ENCODE data around the gene ZBTB20.

DNA sequence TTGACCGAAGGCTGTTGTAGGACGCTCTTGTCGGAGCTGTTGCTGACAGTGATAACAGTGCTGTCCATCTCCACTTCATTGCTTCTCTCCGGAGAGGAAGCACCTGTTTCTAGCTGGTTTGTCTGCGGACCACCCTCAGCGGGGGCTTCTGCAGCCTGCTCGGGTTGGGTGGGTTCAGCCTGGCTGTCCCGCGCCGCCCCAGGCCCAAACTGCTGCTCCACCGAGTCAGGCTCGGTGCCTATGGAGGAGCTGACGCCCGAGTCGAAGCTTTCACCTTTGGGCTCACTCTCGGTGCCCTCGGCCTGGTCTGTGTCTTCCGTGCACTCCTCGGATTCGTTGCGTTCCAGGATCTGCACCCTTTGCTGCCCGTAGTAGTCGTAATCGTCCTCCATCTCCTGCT, 796.4 kb downstream of the ZBTB20 start:
- TF ChIP-seq CTCF (IDR thresholded peaks at IDR 0.05; ENCODE audit: insufficient read depth, low read length) (no peak), GABPA (IDR thresholded peaks at IDR 0.05; ENCODE audit: low read depth) (no peak), POLR2AphosphoS5 (IDR thresholded peaks at IDR 0.05; ENCODE audit: low read depth) (no peak)
- TF ChIP-seq, protein P1, sequence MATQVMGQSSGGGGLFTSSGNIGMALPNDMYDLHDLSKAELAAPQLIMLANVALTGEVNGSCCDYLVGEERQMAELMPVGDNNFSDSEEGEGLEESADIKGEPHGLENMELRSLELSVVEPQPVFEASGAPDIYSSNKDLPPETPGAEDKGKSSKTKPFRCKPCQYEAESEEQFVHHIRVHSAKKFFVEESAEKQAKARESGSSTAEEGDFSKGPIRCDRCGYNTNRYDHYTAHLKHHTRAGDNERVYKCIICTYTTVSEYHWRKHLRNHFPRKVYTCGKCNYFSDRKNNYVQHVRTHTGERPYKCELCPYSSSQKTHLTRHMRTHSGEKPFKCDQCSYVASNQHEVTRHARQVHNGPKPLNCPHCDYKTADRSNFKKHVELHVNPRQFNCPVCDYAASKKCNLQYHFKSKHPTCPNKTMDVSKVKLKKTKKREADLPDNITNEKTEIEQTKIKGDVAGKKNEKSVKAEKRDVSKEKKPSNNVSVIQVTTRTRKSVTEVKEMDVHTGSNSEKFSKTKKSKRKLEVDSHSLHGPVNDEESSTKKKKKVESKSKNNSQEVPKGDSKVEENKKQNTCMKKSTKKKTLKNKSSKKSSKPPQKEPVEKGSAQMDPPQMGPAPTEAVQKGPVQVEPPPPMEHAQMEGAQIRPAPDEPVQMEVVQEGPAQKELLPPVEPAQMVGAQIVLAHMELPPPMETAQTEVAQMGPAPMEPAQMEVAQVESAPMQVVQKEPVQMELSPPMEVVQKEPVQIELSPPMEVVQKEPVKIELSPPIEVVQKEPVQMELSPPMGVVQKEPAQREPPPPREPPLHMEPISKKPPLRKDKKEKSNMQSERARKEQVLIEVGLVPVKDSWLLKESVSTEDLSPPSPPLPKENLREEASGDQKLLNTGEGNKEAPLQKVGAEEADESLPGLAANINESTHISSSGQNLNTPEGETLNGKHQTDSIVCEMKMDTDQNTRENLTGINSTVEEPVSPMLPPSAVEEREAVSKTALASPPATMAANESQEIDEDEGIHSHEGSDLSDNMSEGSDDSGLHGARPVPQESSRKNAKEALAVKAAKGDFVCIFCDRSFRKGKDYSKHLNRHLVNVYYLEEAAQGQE (IDR thresholded peaks at IDR 0.05; ENCODE audit: insufficient replicate concordance, low read depth): no peak
